Fibroblast of mammary gland (primary cell): ENCODE measurements around the gene GALNT12.
A peak's percentile ranks its signal among the peaks of the same experiment; 100 is the strongest.

Experiments used
- DNase-seq: peaks from one replicate; pipeline ENCODE4 v3.0.0-alpha.2; 2010; ENCODE audit warnings: low read depth
- H3K4me3 ChIP-seq: 2 replicates; pipeline ENCODE4 v1.5.1; 2011; ENCODE audit warnings: low read depth, mild to moderate bottlenecking, low read length, moderate library complexity; ENCODE audit not compliant: control insufficient read depth
- TF ChIP-seq, protein P1 (sequence below): conservative IDR thresholded peaks from 2 replicates; pipeline ENCODE4 v1.5.1; 2011; ENCODE audit warnings: low read depth, low read length, inconsistent platforms; ENCODE audit not compliant: control insufficient read depth, insufficient read depth

The GALNT12 gene

DNA sequence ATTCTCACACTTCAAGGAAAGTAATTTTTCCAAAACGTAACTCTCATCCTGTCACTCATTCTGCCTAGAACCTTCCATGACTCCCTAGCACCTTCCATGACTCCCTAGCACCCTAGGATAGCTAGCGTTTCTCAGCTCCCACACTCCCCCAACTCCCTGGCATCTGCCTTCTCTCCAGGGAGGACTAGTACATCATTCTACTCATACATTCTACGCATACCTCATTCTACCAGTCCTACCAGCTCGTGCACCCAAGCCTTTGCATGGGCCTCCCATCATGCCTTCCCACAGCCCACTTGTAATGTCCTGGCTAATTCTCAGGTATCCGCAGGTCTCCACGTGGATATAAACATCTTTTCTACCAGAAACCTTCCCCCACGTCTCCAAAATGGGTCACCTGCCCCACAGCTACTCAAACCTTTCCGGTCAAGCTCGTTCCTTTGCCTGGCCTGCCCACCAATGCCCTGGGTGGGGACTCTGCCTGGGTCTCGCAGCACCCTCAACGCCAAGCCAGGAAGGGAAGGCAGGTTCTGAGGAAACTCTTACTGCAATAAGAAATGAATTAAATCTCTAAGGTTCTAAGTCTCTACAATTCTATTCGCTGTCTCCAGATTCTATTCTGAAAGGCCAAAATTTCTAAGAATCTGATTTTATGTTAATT is 12.0 kb upstream of the GALNT12 start:
- H3K4me3 ChIP-seq: peak overlapping the region; percentile 56
- DNase-seq: no peak
- TF ChIP-seq, protein P1, sequence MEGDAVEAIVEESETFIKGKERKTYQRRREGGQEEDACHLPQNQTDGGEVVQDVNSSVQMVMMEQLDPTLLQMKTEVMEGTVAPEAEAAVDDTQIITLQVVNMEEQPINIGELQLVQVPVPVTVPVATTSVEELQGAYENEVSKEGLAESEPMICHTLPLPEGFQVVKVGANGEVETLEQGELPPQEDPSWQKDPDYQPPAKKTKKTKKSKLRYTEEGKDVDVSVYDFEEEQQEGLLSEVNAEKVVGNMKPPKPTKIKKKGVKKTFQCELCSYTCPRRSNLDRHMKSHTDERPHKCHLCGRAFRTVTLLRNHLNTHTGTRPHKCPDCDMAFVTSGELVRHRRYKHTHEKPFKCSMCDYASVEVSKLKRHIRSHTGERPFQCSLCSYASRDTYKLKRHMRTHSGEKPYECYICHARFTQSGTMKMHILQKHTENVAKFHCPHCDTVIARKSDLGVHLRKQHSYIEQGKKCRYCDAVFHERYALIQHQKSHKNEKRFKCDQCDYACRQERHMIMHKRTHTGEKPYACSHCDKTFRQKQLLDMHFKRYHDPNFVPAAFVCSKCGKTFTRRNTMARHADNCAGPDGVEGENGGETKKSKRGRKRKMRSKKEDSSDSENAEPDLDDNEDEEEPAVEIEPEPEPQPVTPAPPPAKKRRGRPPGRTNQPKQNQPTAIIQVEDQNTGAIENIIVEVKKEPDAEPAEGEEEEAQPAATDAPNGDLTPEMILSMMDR: no peak

DNA sequence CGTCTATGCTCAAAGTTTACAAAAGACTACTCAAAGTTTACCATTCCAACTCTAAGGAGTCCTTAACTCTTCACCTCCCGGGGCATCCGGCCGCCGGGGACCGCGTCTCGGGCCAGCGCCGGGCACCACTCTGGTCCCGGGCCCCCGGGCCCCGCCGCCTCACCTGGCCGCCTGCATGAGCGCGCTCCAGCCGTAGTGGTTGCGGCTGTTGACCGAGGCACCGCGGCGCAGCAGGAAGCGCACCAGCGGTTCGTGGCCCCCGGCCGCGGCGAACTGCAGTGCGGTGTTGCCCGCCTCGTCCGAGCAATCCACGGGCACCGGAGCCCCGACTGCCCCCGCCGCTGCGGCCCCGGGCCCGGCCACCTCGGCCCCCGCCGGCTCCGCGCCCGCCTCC is 11.5 kb upstream of the GALNT12 start:
- peak overlapping the region; percentile 56 for H3K4me3 ChIP-seq
- TF ChIP-seq, protein P1: no peak
- DNase-seq: no peak

DNA sequence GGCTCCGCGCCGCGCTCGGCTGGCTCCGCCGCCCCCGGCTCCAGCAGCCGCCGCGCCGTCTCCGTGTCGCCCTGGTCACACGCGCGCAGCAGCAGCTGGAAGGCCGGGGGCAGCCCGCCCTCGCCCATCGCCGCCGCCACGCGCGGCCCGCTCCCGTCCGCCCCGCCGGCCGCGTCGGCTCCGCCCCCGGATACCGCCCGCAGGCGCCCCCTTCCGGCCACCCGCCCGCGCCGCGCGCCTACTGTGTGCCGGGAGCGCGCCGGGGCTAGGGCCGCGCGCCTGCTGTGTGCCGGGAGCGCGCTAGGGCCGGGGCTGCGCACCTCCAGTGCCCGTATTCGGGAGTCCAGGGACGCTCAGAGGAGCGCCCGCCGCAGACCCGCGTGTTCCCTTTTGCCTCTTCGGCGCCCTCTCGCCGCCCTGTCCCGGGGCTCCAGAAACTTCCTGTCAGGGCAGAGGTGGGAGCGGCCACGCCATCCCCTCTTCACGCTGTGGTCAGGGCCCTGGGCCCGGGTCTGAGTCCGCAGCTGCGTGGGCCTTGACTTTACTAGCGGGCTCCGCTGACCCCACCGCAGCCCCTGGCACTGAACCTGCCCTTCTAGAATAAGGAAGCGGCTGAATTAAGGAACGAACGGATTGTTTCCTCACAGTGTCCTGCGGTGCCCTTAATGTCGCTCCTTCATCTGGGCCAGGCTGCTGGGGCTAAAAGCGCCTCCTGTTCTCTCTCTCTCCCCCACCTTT is 10.9 kb upstream of the GALNT12 start, which contains the start of gene ANKS6:
ANKS6 (minus strand) TSS at position 192 of the 738 bp plus-strand sequence; CDS start at position 128, 64 bp downstream.
- peak within 1 kb of the TSS; percentile 60 for H3K4me3 ChIP-seq
- peak; percentile 65 for DNase-seq
- TF ChIP-seq, protein P1: no peak

DNA sequence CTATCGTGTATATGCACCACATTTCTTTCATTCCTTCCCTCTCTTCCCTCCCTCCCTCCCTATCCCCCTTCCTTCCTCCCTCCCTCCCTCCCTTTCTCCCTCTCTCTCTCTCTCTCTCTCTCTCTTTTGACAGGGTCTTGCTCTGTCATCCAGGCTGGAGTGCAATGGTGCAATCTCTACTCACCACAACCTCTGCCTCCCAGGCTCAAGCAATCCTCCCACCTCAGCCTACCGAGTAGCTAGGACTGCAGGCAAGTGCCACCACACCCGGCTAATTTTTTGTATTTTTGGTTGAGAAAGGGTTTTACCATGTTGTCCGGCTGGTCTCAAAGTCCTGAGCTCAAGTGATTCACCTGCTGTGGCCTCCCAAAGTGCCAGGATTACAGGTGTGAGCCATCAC is 10.0 kb upstream of the GALNT12 start:
- TF ChIP-seq, protein P1: no peak

DNA sequence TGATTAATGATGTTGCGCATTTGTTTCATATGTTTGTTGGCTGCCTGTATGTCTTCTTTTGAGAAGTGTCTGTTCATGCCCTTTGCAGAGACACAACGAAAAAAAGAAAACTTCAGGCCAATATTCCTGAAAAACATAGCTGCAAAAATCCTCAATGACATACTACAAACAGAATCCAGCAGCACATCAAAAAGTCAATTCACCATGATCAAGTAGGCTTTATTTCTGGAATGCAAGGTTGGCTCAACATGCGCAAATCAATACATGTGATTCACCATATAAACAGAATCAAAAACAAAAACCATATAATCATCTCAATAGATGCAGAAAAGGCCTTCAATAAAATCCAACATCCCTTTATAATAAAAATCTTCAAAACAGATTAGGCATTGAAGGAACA is 9.2 kb upstream of the GALNT12 start:
- TF ChIP-seq, protein P1: no peak
- H3K4me3 ChIP-seq: no peak overlapping the region
- DNase-seq: no peak

More for the DNA sequence above, 10.0 kb upstream of the GALNT12 start:
- no peak overlapping the region for H3K4me3 ChIP-seq
- no peak for DNase-seq

DNA sequence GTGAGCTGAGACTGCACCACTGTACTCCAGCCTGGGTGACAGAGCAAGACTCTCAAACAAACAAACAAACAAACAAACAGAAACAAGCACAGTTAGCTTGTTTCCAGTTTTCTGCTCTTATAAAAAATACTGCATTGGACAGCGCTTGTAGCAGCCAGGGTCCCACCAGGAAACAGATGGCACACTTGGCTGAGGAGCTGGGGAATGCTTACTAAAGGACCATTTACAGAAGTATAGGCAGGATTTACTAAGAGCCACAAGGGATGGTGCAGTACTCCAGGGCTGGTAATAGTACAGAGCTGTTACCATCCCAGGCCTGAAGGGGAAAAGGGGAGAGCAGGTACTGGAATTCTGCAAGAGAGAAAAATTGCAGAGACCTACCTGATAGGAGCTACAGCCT is 5.9 kb upstream of the GALNT12 start:
- TF ChIP-seq, protein P1: no peak
- no peak overlapping the region for H3K4me3 ChIP-seq
- DNase-seq: no peak

DNA sequence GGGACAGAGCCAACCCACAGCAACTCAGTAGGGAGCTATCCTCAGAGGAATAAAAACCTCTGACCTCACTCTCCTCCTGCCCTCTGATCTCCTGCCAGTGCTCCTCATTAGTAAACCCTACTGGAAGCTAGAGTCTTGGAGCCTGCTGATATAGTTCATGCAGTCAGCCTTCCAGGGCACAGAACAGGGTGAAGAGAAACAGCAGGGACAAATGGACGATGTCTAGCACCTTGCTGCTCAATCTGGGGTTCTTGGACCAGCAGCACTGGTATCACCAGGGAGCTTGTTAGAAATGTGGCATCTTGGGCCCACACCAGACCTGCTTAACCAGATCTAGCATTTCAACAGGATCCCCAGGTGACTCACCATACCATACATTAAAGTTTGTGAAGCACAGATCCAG is 5.5 kb upstream of the GALNT12 start:
- peak; percentile 49 for DNase-seq
- TF ChIP-seq, protein P1: no peak
- H3K4me3 ChIP-seq: no peak overlapping the region
